ENCODE data around the gene HSFX1. TPM values are rescaled to one million over a fixed set of nuclear protein-coding genes. Genes with fewer than 3 reads are reported as not detected.

Gene HSFX1
- total RNA-seq, 1 donor from 2014 or later: 0.20 TPM

GRCh38 chrX:149804102-149804501 is 30.2 kb downstream of the HSFX1 start:
- DNase-seq (ENCODE audit: low read depth in 2 of 2): no peak

- DNase-seq (ENCODE audit: low read depth in 2 of 2): no peak
Observed at GRCh38 chrX:149807747-149808458, 34.0 kb downstream of the HSFX1 start.

DNA sequence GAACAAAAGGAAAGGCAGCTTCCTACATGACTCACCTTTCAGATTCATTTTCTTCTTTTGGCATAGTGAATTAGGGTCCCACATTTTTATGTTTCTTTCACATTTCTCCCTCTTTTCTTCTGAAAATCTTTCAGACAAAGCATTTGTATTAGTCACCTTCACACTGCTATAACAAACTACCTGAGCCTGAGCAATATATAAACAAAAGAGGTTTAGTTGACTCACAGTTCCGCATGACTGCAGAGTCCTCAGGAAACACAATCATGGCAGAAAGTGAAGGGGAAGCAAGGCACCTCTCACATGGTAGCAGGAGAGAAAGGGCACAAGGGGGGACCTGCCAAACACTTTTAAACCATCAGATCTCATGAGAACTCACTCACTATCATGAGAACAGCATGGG is 44.8 kb downstream of the HSFX1 start:
- DNase-seq (ENCODE audit: low read depth in 2 of 2): no peak

GRCh38 chrX:149819371-149819770 is 45.5 kb downstream of the HSFX1 start:
- no peak for DNase-seq (ENCODE audit: low read depth in 2 of 2)

- DNase-seq (ENCODE audit: low read depth in 2 of 2): peak; percentile 7 to 38
Observed at GRCh38 chrX:149825424-149825823, 51.6 kb downstream of the HSFX1 start.

Other genes with a start within 250 kb of the HSFX1 start
- 10.0 and 13.3 TPM in 2 replicates for gene EOLA1, start 233.1 kb upstream of the HSFX1 start, total RNA-seq
- gene HSFX3, start 224.1 kb upstream of the HSFX1 start, total RNA-seq: not detected in 2 replicates
- not detected in 2 replicates for gene MAGEA9B, start 186.6 kb upstream of the HSFX1 start, total RNA-seq
- 0.22 and 0.40 TPM in 2 replicates for gene HSFX2, start 178.8 kb upstream of the HSFX1 start, total RNA-seq
- 12.7 and 16.8 TPM in 2 replicates for gene TMEM185A, start 142.3 kb upstream of the HSFX1 start, total RNA-seq
- gene MAGEA11, start 62.0 kb upstream of the HSFX1 start, total RNA-seq: under 0.01 TPM in 1 of 2 replicates, not detected in the other
- gene MAGEA9, start 7.9 kb downstream of the HSFX1 start, total RNA-seq: not detected in 2 replicates
- gene MAGEA8, start 107.1 kb downstream of the HSFX1 start, total RNA-seq: not detected in 2 replicates
- not detected in 2 replicates for gene HSFX4, start 155.5 kb downstream of the HSFX1 start, total RNA-seq
- 15.0 and 18.3 TPM in 2 replicates for gene EOLA2, start 164.4 kb downstream of the HSFX1 start, total RNA-seq

Data from lung microvascular endothelial cell (primary cell).